M059J (cell line): ENCODE data around the gene DPY19L3. TPM values are rescaled to one million over a fixed set of nuclear protein-coding genes. Genes with fewer than 3 reads are reported as not detected.
"Not testable (repeated sequence)": the region's sequence is repeated elsewhere in the genome, so short reads cannot be mapped to it uniquely, and the experiment has no call there.

Source experiments
- DNase-seq: peaks from one replicate; pipeline ENCODE4 v3.0.0-alpha.2; 2012; ENCODE audit warnings: low read depth
- total RNA-seq: library from RNA; depleted of rRNA; stranded (reverse); fragments of >200 nt; shearing (Covaris generic); gene quantifications from 2 replicates; pipeline ENCODE4 v1.2.3, GENCODE V29; 2014; rRNA removed

Gene DPY19L3, protein sequence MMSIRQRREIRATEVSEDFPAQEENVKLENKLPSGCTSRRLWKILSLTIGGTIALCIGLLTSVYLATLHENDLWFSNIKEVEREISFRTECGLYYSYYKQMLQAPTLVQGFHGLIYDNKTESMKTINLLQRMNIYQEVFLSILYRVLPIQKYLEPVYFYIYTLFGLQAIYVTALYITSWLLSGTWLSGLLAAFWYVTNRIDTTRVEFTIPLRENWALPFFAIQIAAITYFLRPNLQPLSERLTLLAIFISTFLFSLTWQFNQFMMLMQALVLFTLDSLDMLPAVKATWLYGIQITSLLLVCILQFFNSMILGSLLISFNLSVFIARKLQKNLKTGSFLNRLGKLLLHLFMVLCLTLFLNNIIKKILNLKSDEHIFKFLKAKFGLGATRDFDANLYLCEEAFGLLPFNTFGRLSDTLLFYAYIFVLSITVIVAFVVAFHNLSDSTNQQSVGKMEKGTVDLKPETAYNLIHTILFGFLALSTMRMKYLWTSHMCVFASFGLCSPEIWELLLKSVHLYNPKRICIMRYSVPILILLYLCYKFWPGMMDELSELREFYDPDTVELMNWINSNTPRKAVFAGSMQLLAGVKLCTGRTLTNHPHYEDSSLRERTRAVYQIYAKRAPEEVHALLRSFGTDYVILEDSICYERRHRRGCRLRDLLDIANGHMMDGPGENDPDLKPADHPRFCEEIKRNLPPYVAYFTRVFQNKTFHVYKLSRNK
- 8.0 and 17.3 TPM in 2 replicates for total RNA-seq

DNA sequence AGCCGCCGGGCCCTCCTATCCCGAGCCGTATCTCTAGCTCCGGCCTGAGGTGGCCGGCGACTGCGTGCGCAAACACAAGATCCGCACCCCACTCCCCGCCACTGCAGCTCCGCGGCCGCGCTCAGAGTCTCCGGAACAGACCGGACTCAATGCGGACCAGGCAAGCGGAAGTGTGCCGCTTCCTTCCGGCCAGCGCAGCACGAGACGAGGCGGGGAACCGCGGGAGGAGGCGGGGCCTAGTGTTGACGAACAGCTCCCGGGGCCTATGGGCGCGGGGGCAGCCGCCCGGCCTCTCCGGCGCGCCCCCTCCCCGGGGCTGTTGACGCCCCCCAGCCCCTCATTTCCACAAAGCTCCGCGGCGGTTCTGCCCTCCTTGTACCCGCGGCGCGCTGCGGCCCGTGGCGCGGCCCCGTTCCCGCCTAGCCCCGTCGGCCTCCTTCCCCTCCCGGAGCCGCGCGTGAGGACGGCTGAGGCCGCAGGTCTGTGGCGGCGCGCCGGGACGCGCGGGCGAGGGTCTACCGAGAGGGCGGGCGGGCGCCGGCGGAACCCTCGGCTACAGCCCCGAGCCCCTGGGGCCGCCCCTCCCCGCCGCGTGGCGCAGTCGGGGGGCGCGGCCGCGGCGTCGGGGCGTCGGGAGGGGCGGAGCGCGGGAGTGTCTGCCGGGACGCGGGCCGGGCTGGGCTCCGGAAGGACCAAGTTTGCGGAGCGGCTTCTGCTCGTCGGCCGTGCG is at the start of gene DPY19L3:
Gene DPY19L3 (plus strand): TSS at position 340 of the 730 bp plus-strand sequence. CDS start 2,484 bp downstream, outside the sequence.
- peak; percentile 90 for DNase-seq

DNA sequence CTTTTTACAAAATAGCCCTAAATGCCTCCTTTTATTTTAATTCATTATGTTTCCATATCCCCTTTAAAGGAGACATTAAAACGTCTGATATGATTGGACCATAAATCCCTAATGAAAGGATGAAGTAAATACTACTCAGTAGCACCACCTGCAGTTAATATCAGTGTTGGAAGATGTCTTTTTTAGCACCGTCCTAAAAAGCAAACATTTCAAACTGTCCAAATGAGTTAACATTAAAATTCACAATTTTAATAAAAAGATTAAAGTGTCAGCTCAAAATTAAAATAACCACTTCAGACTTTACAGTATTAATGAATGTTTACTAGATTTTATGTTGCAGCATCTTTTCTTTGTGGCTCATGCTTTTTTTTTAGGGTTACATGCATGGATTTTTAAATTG is 47.9 kb upstream of the DPY19L3 start:
- DNase-seq: no peak

DNA sequence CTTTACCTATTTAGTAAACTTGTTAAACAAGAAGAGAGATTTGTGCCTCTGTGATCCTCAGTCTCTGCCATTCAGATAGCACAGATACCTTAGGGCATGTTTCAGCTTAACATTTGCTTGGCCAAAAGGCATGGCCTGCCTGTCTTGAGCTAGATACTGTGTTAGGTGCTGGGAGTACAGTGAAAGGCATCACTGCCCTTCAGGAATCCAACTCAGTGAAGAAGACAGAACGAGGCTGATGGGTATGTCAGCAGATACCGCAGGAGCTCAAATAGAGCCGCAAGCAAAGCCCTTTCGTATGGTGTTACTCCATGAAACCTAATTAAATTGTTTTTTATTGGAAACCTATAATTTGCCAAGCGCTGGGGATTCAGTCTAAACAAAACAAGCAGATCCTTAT is 47.2 kb upstream of the DPY19L3 start:
- no peak for DNase-seq

DNA sequence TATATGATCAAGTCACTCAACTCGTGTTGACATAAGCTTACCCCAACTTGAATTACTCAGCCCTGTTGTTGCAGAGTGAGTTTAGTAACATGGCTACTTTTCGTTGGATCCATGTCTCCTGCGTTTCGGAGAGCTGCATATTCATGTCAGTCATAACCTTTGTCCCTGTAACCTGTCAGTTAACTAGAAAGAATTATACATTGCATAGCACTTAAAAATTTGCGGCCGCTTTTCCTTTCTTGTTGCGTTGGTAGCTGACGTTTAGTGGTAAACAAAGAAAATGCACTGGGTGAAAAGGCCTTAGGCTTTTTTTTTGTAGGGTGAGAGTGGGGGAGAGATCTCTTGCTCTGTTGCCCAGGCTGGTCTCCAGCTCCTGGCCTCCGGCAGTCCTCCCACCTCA is 46.0 kb upstream of the DPY19L3 start:
- DNase-seq: no peak

DNA sequence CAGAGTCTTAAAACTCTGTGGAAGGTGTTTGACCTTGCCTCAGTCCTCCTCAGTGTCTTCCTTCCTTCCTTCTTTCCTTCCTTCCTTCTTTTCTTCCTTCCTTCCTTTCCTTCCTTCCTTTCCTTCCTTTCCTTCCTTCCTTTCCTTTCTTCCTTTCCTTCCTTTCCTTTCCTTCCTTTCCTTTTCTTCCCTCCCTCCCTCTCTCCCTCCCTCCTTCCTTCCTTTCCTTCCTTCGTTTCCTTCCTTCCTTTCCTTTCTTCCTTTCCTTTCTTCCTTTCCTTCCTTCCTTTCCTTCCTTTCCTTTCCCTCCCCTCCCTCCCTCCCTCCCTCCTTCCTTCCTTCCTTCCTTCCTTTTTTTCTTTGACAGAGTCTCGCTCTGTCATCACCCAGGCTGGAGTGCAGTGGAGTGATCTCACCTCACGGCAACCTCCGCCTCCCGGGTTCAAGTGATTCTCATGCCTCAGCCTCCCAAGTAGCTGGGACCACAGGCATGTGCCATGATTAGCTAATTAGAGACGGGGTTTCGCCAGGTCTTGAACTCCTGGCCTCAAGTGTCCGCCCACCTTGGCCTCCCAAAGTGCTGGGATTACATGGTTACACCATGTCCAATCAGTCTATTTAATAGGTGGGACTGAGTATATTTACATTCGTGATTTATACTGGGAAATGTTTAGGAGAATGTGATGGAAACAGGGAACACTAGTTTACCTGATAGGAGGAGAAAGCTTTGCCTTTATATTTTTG is 43.8 kb upstream of the DPY19L3 start:
- DNase-seq: no peak

DNA sequence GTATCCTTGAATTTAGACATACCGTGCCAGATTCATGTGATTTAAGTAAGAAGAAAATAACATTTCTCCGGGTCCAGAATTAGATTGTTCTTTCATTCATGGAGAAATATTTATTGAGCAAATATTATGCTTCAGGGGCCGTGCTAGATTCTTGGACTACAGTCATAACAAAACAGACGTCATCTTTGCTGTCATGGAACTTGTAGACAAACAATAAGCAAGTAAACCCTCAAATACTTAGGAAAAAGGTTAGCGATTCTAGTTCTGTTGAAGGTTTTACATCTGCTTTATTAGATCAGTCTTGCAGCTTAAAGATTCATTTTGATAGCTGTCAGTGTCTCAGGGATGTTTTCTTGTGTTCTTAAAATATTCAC is 43.3 kb upstream of the DPY19L3 start:
- DNase-seq: no peak

DNA sequence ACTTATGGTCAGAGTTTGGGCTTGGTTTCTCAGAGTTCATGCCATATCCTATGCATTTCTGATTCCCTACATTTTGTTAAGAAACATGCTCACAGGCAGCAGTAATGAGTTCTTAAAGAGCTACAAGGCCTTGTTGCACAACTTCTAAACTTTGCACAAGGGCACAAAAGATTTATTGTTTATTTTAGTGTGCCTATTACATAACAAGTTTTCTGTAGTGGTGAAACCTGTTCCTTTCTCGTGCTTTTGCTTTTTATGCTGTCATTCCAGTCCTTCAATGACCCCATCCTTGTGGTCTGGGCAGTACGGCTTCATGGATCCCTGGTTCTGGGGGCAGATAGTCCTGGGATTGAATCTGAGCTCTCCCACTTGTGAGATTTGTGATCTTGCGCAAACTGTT is 42.4 kb upstream of the DPY19L3 start:
- DNase-seq: no peak

DNA sequence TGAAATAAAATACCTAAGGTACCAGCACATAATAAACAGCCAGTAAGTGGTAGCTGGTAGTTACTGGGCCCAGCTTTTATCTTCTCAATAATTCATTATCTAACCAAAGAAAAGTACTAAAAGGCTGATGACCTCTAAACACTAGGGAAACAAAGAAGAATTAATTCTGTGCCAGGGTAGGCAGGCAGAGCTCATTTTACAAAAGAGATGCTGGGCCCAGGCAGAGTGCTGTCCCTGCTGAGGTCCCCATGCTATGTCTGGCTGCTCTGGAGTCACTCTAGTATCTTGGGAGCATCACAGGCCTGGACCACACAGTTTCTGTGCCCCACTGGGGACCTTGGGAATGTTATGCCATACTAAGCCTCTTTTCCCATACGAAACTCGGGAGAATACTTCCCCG is 41.9 kb upstream of the DPY19L3 start:
- no peak for DNase-seq

DNA sequence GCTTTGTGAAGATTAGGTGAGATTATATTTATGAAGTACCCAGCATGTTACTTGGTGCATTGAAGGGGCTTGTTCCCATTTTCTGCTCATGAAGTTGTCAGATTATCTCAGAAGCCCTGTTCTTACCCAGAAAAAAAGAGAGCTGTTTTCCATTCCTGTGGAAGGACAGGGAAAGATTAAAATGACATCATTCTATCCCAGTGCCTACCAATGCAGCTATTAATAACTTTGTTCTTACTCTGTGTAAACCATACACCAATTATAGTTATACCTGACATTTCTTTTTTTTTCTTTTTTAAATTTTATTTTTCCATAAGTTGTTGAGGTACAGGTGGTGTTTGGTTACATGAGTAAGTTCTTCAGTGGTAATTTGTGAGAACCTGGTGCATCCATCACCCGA is 41.5 kb upstream of the DPY19L3 start:
- DNase-seq: no peak

DNA sequence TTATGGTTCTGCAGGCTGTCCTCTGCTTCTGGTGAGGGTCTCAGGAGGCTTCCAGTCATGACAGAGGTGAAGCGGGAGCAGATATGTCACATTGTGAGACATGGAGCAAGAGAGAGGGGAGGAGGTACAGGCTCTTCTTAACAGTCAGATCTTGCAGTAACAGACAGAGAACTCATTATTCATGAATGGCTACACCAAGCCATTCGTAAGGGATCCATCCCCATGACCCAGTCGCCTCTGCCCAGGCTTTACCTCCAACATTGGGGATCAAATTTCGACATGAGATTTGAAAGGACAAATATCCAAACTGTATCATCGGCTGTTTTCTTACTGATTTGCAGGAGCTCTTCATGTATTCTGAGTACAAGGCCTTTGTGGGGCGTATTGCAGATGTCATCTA is 38.5 kb upstream of the DPY19L3 start:
- no peak for DNase-seq

DNA sequence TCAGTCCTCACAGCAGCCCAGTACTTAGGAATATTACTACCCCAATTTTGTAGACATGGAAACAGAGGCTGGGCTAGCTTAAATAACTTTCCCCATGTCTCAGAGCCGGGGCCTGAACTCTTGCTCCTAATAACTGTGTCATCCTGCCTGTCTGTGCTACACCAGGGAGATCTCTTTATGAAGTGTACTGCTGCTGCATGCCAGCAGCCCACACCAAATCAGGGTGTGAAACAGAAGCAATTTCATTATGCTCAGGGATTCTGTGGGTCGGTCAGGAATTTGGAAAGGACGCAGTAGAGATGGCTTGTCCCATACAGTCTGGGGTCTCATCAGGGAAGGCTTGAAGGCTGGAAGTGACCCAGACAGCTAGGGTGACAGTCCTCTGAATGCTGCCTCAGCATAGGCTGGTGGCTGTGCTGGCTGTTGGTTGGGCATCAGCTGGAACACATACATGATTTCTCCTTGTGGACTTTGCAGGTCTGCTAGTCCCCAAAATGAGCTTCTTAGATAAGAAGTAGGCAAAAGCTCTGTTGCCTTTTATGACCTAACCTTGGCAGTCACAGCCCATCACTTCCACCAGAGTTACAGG is 37.5 kb upstream of the DPY19L3 start:
- DNase-seq: no peak

DNA sequence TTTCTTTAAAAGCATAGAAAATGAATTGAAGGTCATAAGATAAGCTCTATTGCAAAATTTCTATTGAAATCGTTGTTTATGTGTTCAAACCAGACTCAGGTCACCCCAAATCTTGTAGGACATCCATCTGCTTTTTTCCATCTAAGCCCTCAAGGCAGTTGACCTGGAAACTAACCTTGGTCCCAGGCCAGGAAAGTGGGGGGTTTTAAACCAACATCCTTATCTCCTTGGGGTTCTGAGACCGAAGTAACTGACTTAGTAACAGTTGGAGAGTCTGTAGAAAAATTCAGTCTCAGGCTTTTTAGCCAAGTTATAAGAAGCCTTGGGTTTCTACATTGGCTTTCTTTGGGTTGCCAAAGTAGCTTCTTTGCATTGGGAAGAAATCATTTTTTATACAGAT is 36.8 kb upstream of the DPY19L3 start:
- DNase-seq: no peak

DNA sequence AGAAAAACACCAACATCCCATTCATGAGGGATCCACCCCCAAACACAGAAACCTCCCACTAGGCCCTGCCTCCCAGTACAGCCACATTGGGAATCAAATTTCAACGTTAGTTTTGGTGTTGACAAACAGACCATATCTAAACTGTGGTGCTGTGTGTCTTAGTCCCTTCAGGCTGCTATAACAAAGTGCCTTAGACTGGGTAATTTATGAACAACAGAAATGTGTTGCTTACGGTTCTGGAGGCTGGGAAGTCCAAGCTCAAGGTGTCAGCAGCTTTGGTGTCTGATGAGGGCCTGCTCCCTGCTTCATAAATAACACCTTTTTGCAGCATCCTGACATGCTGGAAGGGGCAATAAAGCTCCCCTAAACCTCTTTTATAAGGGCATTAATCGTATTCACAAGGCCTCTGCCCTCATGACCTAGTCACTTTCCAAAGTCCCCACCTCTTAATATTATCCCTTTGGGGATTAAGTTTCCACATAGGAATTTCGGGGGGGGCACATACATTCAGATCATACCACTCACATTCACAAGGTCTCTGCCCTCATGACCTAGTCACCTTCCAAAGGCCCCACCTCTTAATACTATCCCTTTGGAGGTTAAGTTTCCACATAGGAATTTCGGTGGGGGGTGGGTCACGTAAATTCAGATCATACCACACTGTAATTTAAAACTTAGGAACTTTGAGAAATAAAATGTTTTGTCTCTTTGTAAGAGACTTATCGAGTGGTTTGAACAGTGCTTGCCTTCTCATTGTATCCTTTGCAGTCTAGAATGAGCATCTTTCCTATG is 32.6 kb upstream of the DPY19L3 start:
- DNase-seq: no peak

DNA sequence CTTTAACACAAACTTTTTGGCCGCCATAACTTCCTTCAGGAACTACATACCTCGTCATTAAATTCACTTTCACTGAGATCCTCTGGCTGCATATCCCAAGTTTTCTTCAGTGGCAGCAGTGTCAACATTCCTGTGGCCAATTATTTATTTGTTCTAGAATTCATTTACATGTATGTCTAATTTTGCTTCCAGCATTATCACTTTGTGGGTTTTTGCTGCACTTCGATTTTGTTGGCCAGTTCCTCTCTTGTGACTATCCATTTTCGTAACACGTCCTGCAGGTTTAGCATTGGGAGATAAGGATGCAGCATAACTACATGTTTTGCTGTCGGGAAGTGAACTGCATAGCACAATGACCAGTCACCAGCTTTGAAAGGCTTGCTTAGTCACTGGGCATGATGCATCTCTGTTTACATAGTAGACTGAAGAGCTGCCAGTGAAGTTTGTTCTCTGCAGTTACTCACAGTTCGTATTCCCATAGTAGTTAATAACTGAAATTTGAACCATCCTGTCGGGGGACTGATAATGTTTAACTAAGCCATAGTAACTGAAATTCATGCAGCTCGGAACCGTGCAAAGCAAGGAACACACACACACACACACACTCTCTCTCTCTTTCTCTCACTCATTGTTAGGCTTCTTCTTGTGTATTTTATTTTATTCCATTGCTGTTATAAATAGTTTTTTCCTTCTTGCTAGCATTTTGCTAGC is 31.8 kb upstream of the DPY19L3 start:
- peak; percentile 99 for DNase-seq

DNA sequence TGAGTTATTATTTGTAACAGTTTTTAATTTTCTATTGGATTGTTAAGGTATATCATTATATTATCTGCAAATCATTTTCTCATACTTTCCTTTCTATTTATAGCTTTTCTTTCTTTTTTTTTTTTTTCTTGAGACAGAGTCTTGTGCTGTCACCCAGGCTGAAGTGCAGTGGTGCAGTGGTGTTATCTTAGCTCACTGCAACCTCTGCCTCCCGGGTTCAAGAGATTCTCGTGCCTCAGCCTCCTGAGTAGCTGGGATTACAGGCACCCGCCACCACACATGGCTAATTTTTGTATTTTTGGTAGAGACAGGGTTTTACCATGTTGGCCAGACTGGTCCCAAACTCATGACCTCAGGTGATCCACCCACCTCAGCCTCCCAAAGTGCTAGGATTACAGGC is 31.2 kb upstream of the DPY19L3 start:
- not testable (repeated sequence) for DNase-seq

DNA sequence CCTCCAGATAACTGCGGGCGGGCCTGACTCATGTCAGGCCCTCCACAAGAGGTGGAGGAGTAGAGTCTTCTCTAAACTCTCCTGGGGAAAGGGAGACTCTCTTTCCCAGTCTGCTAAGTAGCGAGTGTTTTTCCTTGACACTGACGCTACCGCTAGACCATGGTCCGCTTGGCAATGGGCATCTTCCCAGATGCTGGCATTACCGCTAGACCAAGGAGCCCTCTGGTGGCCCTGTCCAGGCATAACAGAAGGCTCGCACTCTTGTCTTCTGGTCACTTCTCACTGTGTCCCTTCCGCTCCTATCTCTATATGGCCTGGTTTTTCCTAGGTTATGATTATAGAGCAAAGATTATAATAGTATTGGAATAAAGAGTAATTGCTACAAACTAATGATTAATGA is 28.5 kb upstream of the DPY19L3 start:
- DNase-seq: peak; percentile 14

DNA sequence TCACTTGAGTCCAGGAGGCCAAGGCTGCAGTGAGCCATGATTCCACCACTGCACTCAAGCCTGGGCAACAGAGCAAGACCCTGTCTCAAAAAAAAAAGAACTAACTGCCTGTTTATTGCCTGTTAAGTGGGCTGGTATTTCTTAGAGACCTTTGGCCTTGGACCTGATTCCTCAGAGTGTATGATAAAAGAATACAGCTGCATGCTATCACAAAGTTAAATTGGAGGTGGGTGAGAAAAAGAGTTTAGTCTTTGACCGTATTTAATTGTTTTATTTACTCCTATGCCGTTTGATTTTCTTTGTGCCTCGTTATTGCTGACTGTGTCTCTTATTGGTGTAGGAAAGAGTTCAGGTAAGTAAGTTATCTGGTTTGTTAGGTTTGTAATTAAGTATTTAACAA is 25.3 kb upstream of the DPY19L3 start:
- no peak for DNase-seq

DNA sequence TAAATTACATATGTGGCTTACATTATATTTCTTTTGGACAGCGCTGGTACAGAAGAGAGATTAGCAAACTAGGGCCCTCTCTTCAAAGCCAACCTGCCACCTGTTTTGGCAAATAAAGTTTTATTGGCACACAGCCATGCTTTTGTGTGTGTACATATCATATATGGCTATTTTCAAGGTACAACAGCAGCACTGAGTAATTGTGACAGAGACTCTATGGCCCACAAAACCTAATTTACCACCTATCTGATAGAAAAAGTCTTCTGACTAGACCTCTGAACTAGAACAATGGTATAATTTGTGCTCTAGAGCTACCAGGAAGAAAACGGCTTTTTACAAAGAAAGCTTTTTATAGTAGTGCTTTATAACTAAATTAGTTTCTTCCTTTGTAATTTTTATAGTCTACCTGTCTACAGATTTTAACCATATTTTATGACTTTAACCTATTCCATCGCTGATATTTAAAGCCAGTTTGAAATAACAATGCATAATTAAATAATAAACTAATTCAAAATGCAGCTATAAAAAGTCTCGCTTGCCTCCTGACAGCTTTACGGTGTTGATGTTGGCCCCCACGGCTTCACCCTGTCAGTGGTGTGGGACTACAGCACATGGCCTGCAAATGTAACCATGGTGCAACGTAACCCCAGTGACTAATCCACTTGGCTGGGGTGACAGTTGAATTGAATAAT is 17.7 kb upstream of the DPY19L3 start:
- DNase-seq: peak; percentile 69

DNA sequence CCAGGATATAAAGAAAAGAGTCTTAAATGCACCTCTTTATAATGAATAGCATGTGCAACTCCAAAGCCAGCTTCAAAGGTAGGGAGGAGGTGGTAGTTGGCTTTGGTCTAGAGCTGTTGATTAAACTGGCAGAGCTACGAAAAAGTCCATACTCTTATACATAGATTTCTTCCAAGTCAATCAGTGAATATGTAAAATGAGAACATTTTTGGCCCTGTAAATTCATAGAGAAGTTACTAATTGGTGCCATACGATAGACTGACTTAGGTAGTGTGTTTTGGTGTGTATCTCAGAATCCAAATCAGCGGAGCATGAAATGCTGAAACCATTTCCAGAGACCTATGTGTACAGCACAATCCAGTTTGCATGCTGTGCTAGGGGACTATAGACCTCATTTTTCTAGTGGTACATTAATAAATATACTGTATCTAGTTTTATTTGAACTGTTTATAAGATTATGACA is 17.1 kb upstream of the DPY19L3 start:
- DNase-seq: no peak
